ENCODE measurements around the gene FGB.

GRCh38 chr4:154616731-154617130 is 53.9 kb downstream of the FGB start:
- no peak for TF ChIP-seq CTCF (IDR thresholded peaks at IDR 0.05; ENCODE audit: low read length)
- no peak for TF ChIP-seq EZH2 (IDR thresholded peaks at IDR 0.05; ENCODE audit: borderline replicate concordance, low read length)

Data from OCI-LY1 (cell line).